ENCODE results near the gene TIGAR.

TIGAR gene

GRCh38 chr12:4282892-4283511 lies 38.0 kb upstream of the TIGAR start:
- DNase-seq (ENCODE audit: low read depth) = no peak

- DNase-seq (ENCODE audit: low read depth) = no peak
These were observed 37.3 kb upstream of the TIGAR start for GRCh38 chr12:4283512-4284255.

- no peak for DNase-seq (ENCODE audit: low read depth)
These were observed 36.7 kb upstream of the TIGAR start for GRCh38 chr12:4284306-4284705.

DNA sequence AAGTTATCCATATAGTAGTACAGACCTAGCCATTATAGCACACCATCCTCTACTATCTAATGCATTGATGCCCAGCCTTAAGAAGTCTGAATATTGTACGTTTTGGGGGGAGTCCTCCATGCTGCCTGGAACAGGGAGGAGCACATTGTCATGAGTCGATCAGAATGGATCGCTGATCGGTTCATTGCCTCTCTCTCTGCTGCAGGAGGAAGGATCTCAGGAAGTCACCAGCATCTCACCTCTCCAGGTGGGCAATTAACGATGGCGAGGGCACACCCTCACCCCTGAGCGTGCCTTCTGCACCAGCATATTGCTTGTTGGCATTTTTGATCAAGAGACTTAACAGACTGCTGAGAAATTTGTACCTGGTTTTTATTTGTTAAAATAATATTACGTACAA lies 35.9 kb upstream of the TIGAR start:
- no peak for DNase-seq (ENCODE audit: low read depth)

DNA sequence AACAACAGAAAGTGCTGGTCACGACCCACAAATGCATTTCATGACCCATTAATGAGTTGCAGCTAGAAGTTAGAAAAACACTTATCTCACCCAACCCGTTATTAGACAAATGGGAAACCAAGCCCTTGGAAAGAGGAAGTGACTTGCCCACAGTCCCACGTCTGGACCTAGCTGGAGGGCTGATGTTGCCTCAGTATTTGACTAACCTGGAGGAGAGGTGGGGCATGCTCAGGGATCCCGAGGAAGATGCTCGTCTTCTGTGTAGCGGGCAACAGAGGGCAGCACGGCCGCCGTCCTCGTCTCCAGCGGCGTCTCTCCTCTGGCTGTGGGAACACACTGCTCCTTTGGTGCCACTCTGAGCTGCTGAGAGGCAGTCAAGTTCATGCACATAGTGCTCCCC lies 34.8 kb upstream of the TIGAR start:
- no peak for DNase-seq (ENCODE audit: low read depth)

GRCh38 chr12:4286771-4287317 lies 34.2 kb upstream of the TIGAR start:
- DNase-seq (ENCODE audit: low read depth) = no peak

GRCh38 chr12:4287325-4288211 lies 33.4 kb upstream of the TIGAR start:
- peak; percentile 61 for DNase-seq (ENCODE audit: low read depth)

- no peak for DNase-seq (ENCODE audit: low read depth)
These were observed 32.5 kb upstream of the TIGAR start for GRCh38 chr12:4288296-4289131.

GRCh38 chr12:4289231-4289878 lies 31.7 kb upstream of the TIGAR start:
- no peak for DNase-seq (ENCODE audit: low read depth)

DNA sequence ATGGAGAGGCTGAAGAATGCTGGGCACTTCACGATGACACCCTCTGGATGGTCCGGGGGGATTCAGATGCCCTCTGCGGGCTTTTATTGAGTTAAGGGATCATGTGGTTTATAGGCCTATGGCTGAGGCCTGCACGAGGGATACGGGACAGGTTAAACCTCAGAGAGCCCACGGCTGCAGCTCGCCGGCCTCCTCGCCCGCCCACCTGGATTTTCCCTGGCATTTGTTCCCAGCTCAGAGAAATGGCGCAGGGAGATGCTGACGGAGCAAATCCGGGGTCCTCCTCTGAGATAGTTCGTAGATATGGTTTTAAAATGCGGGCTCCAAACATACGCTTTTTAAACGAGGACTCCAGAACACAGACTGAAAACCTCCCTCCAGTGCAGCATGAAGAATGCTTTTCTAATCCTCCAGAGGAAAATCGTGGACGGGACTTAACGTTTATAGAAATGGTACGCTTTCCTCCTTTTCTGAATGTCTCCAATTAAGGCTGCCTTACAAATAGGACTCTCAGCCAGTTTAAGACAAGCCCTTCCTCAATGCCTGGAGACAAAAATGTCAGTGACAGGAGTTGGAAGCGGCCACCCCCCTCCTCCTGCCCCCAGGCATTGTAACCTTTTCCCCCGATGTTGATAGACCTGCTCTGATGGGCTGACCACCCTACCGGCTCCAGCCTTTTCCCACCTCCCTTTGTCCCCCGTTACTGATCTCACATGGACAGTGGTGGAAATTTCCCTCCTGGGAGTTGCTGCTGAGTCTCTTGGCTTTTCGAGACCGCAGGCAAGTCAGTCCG lies 30.8 kb upstream of the TIGAR start:
- no peak for DNase-seq (ENCODE audit: low read depth)

DNA sequence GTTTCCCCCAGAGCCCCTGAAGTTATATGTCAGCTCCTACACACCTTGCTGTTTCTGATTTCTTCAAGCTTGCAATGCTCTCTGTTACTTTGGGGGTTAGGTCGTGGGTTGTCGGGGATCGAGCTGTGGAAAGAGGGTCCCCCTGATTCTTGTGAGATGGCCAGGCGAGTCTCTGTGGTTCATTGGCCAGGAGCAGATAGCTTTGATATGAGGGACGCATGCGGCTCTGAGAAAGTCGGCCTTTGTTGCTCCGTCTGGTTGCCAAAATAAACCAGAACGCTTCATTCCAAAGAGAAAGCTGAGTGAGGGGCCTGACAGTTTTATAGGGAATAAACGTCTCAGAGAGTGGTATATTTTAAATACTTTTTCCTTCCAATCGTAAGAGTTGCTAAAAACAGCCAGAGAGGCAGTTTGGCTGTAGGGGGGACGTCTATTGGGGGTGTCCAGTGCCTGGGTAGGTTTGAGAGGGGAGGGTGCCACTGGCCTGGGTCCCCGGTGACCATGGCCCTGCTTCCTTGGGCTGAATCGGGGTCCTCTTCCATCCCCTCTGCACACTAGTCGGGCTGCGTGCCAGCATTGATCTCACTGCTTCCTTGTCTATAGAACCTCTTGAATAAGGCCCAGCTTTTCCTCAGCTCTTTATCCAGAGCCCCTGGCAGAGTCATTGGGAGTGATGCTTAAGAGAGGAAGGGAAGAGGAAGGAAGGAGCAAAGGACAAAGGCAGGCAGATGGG lies 28.5 kb upstream of the TIGAR start:
- DNase-seq (ENCODE audit: low read depth) = no peak

- DNase-seq (ENCODE audit: low read depth) = no peak
These were observed 27.6 kb upstream of the TIGAR start for GRCh38 chr12:4293299-4293965.

- no peak for DNase-seq (ENCODE audit: low read depth)
These were observed 27.0 kb upstream of the TIGAR start for GRCh38 chr12:4293966-4294505.

- DNase-seq (ENCODE audit: low read depth) = no peak
These were observed 24.3 kb upstream of the TIGAR start for GRCh38 chr12:4296751-4297150.

DNA sequence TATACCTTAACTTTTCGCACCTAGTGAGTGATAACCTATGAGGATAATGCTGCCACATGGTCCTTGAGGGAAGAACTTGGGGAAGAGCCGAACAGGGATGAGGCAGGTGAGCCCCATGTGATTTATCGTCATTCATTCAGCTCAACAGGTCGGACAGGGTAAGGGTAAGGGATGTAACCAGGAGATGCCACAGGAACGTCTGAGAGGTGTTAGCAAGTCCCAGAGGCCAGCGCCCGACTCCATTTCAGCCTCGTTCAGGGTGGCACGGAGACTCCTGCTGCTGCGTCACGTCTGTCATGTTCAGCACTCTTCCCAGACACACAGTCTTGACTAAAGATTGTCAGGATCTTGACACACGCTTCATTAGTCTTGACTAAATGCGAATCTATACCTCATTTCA lies 23.4 kb upstream of the TIGAR start:
- no peak for DNase-seq (ENCODE audit: low read depth)

- no peak for DNase-seq (ENCODE audit: low read depth)
These were observed 20.1 kb upstream of the TIGAR start for GRCh38 chr12:4300883-4301282.

DNA sequence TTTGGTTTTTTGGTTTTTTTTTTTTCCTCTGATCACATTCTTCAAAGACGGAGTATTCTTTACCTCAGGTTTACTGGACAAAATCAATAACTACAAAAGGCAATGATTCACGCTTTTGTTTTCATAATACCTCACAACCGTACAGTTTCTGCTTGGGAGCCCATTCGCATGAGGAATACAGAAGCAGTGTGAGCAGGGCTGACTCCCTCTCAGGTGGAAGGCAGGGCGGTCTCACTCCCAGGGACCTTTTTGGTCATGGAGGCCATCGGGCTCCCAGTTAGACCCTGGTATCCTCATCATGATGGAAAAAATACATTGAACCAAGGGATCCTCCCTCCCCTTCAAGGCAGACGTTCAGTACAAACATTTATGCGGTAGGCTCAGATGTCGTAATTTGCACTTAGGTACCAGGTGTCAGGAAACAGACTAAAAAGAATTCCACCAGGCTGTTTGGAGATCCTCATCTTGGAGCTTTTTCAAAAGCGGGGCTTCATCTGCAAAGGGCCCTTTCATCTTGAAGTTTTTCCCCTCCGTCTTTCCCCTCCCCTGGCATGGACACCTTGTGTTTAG lies 19.0 kb upstream of the TIGAR start:
- DNase-seq (ENCODE audit: low read depth) = no peak

GRCh38 chr12:4302881-4303280 lies 18.1 kb upstream of the TIGAR start:
- no peak for DNase-seq (ENCODE audit: low read depth)

All from ELR (cell line).